Fibroblast of lung (primary cell): Measurements from ENCODE around the gene FNDC10. TPM values are rescaled to one million over a fixed set of nuclear protein-coding genes. Genes with fewer than 3 reads are reported as not detected.
A peak's percentile ranks its signal among the peaks of the same experiment; 100 is the strongest.

Experiments
- DNase-seq, 2 donors: peaks; one replicate each; pipeline versions ENCODE4 v3.0.0 to v3.0.0-alpha.2; 2010; ENCODE audit warnings: low read depth in 2 of 2
- H2AFZ ChIP-seq: 2 replicates; pipeline ENCODE4 v1.5.1; 2012; ENCODE audit warnings: low read length, control low read depth, inconsistent platforms
- H3K27ac ChIP-seq: 2 replicates; pipeline ENCODE4 v1.5.1; 2011; ENCODE audit warnings: low read length, control low read depth; ENCODE audit not compliant: insufficient read depth
- H3K27me3 ChIP-seq: 2 replicates; pipeline ENCODE4 v1.5.1; 2011; ENCODE audit warnings: mild to moderate bottlenecking, low read length; ENCODE audit not compliant: control insufficient read depth, insufficient read depth
- H3K36me3 ChIP-seq: 2 replicates; pipeline ENCODE4 v1.5.1; 2011; ENCODE audit warnings: low read length; ENCODE audit not compliant: control insufficient read depth, insufficient read depth
- H3K4me1 ChIP-seq: 2 replicates; pipeline ENCODE4 v1.5.1; 2011; ENCODE audit warnings: low read length; ENCODE audit not compliant: control insufficient read depth, insufficient read depth; ENCODE audit errors: extremely low read depth
- H3K4me2 ChIP-seq: 2 replicates; pipeline ENCODE4 v1.5.1; 2011; ENCODE audit warnings: low read length, control low read depth; ENCODE audit not compliant: insufficient read depth; ENCODE audit errors: extremely low read depth
- H3K4me3 ChIP-seq, 4 experiments: fragments of 200-600 bp in 1 of 4; sonication (generic) in 1 of 4; replicated peaks in 1 of 4; 2 replicates each; pipeline ENCODE4 v1.5.1; 2011 to 2016; ENCODE audit warnings: low read length in 4 of 4, low read depth in 3 of 4, mild to moderate bottlenecking in 3 of 4, control low read depth in 2 of 4, inconsistent platforms in 1 of 4, mixed read lengths in 1 of 4; ENCODE audit not compliant: insufficient read depth in 1 of 4; ENCODE audit errors: control extremely low read depth in 1 of 4
- H3K79me2 ChIP-seq: 2 replicates; pipeline ENCODE4 v1.5.1; 2012; ENCODE audit warnings: mild to moderate bottlenecking, low read length, inconsistent platforms; ENCODE audit not compliant: control insufficient read depth, insufficient read depth
- H3K9ac ChIP-seq: 2 replicates; pipeline ENCODE4 v1.5.1; 2011; ENCODE audit warnings: mild to moderate bottlenecking, low read length, control low read depth; ENCODE audit not compliant: insufficient read depth
- H3K9me3 ChIP-seq: 2 replicates; pipeline ENCODE4 v1.5.1; 2012; ENCODE audit warnings: low read depth, low read length; ENCODE audit not compliant: control insufficient read depth, insufficient read depth
- H4K20me1 ChIP-seq: 2 replicates; pipeline ENCODE4 v1.5.1; 2011; ENCODE audit warnings: low read length; ENCODE audit not compliant: control insufficient read depth, insufficient read depth; ENCODE audit errors: extremely low read depth
- CTCF ChIP-seq, 2 donors: IDR thresholded peaks in 1 of 2; conservative IDR thresholded peaks in 1 of 2; 1 replicate in 1 of 2; 2 replicates in 1 of 2; pipeline ENCODE4 v1.5.1; 2011 to 2012; ENCODE audit warnings: low read length in 2 of 2, control low read depth in 1 of 2, inconsistent platforms in 1 of 2, low read depth in 1 of 2, mild to moderate bottlenecking in 1 of 2
- EZH2 ChIP-seq: IDR thresholded peaks from 2 replicates; pipeline ENCODE4 v1.5.1; 2012; ENCODE audit warnings: low read length, control low read depth, mild to moderate bottlenecking; ENCODE audit errors: missing control alignments
- polyA plus RNA-seq, 2 donors: library from polyadenylated mRNA; depleted of rRNA in 1 of 2; stranded (reverse) in 1 of 2; unstranded in 1 of 2; fragments of >200 nt; gene quantifications; 2 replicates each; pipeline ENCODE4 v1.2.1, GENCODE V29; 2011 to 2012; ENCODE audit warnings: missing spikeins in 1 of 2
- total RNA-seq: library from RNA; depleted of rRNA; stranded (reverse); fragments of >200 nt; gene quantifications from 2 replicates; pipeline ENCODE4 v1.2.1, GENCODE V29; 2014

Gene FNDC10
- total and polyA plus RNA-seq, 2 donors (not counting 1 experiment from before 2014, with no cell fraction given), result 0.50 to 2.0 TPM

GRCh38 chr1:1623181-1623630, 23.3 kb upstream of the FNDC10 start:
- no peak for DNase-seq
- no peaks in the 10 kb centered on the region for H4K20me1 ChIP-seq
- H3K4me3 ChIP-seq, result no peak overlapping the region

GRCh38 chr1:1622788-1623094, 22.8 kb upstream of the FNDC10 start:
- Histone ChIP-seq H3K4me1 (no peaks in the 10 kb centered on the region), H3K4me3 (no peak overlapping the region), H3K27me3 (no peaks in the 10 kb centered on the region), H3K9ac (no peak overlapping the region), H3K4me2 (no peak overlapping the region), H3K79me2 (no peaks in the 10 kb centered on the region), H3K27ac (no peak overlapping the region), H2AFZ (no peak overlapping the region), H3K9me3 (no peaks in the 10 kb centered on the region), H4K20me1 (no peaks in the 10 kb centered on the region), H3K36me3 (peaks cover 6% of the 10 kb centered on the region)
- DNase-seq, result no peak
- no peak for TF ChIP-seq EZH2
- TF ChIP-seq CTCF (conservative IDR thresholded peaks at IDR 0.05 in 1 of 2, IDR thresholded peaks at IDR 0.05 in 1 of 2; ENCODE audit: low read depth in 1 of 2, low read length in 2 of 2), result no peak

More at GRCh38 chr1:1623181-1623630, 23.3 kb upstream of the FNDC10 start:
- Histone ChIP-seq H3K27me3 (no peaks in the 10 kb centered on the region), H3K4me1 (no peaks in the 10 kb centered on the region), H3K79me2 (no peaks in the 10 kb centered on the region), H3K27ac (no peak overlapping the region), H3K4me2 (no peak overlapping the region), H3K9me3 (no peaks in the 10 kb centered on the region), H2AFZ (no peak overlapping the region), H3K36me3 (peaks cover 5% of the 10 kb centered on the region), H3K9ac (no peak overlapping the region)
- TF ChIP-seq EZH2 (no peak), CTCF (conservative IDR thresholded peaks at IDR 0.05 in 1 of 2, IDR thresholded peaks at IDR 0.05 in 1 of 2; ENCODE audit: low read depth in 1 of 2, low read length in 2 of 2) (no peak)

DNA sequence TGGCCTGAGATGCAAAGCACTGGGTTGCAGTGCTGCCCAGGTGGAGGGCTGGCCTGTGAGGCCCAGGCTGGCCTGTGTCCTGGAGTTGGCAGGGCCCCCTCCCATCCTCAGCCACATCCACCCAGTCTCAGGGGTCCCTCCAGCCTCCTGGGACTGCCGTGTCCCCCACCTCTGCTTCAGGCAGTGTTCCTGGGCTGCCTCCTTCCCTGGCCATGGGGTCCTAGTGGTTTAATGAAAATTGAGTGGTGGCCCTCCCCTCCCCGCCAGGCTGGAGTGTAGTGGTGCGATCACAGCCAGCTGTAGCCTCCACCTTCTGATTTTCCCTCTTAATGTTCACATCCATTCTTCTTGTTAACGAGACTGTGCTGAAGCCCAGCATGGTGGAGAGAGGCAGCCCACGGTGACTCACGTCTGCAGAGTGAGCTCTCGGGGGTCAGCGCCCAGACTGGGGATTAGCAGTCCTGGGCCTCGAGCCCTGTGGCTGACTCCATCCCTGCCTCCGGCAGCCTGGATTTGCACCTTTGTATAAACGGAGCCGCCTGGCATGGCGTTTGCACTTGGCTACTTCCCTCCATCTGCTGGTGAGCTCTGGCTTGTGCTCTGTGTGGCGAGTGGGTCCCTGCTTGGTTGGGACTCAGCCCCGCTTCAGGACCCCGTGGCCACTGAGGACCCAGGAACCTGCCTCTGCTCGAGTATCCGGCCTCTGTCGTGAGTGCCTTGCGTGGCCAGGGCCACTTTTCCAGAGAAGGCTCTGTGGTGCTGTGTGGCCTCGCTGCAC, 22.3 kb upstream of the FNDC10 start:
- H3K27me3 ChIP-seq, result no peaks in the 10 kb centered on the region
- no peak overlapping the region for H3K4me3 ChIP-seq
- no peak overlapping the region for H3K4me2 ChIP-seq
- H3K9ac ChIP-seq, result no peak overlapping the region
- H3K9me3 ChIP-seq, result no peaks in the 10 kb centered on the region
- TF ChIP-seq EZH2 (no peak), CTCF (conservative IDR thresholded peaks at IDR 0.05 in 1 of 2, IDR thresholded peaks at IDR 0.05 in 1 of 2; ENCODE audit: low read depth in 1 of 2, low read length in 2 of 2) (no peak)
- H3K4me1 ChIP-seq, result no peaks in the 10 kb centered on the region
- peaks cover 1% of the 10 kb centered on the region for H3K79me2 ChIP-seq
- no peak overlapping the region for H3K27ac ChIP-seq
- H2AFZ ChIP-seq, result no peak overlapping the region
- H4K20me1 ChIP-seq, result no peaks in the 10 kb centered on the region
- H3K36me3 ChIP-seq, result peaks cover 7% of the 10 kb centered on the region
- DNase-seq, result peak in 1 of 2 donors; percentile 48
